Right forelimb (tissue), 1 donor: ENCODE data around the gene LHX5.

ENCODE experiments used
- DNase-seq: peaks from one replicate; pipeline ENCODE4 v3.0.0-alpha.2; 2018

LHX5 gene

DNA sequence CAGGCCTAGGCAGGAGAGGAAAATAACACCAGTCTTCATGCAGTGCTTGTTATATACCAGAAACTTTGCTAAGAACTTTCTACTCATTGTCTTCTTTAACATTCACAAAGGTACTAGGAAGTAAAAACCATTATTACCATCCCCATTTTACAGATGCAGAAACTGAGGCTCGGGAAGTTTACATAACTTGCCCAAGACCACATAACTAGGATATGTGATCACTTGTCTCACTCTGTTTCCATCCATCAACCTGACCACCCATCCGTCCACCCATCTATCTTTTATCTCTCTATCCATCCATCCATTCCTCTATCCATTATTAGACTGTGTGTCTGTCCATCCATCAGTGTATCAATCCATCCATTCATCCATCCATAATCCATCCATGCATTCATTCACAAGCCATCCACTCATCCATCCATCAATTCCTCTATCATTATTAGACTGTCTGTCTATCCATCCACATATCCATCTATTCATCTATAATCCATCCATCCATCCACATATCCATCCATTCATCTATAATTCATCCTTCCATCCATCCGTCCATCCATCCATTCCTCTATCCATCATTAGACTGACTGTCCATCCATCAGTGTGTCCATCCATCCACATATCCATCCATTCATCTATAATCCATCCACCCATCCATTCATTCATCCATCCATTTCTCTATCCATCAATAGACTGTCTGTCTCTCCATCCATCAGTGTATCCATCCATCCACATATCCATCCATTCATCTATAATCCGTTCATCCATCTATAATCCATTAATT, 33.0 kb downstream of the LHX5 start:
- DNase-seq = no peak

DNA sequence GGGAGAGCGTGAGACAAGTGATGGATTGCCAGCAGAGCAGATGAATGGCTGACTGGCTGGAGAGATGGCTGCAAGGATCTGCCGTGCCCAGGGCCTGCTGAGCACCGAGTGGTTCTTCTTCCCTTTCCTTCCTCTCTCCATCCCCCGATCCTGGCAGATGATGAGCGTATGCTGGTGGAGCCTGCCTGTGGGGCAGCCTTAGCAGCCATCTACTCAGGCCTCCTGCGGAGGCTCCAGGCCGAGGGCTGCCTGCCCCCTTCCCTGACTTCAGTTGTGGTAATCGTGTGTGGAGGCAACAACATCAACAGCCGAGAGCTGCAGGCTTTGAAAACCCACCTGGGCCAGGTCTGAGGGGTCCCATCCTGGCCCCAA, 34.0 kb downstream of the LHX5 start:
- DNase-seq = no peak

DNA sequence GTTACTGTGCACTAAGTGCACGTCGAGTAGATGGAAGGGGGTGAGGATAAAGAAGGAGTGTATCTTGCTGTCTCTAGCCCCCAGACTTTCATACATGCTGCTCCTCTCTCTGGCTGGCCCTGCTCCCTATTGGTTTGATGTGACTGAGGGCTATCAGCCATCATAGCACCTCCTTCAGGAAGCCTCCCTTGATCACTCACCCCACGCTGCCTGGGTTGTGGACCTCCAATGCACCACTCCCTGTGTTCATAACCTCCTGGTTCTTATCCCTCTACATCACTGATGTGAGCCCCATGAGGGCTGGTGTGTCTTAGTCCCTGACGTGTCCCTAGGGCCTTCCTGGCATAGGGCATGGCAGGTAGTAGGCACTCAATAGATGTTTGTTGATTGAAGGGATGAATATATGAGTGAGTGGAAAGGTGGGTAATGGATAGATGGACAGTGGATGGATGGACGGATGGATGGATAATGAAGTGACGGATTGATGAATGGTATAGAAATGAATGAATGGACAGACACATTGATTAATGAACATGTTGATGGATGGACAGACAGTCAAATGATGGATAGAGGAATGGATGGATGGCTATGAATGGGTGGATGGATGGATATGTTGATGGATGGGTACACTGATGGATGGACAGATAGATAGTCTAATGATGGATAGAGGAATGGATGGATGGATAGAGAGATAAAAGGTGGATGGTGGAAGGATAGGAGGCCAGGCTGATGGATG, 34.5 kb downstream of the LHX5 start:
- DNase-seq = no peak

DNA sequence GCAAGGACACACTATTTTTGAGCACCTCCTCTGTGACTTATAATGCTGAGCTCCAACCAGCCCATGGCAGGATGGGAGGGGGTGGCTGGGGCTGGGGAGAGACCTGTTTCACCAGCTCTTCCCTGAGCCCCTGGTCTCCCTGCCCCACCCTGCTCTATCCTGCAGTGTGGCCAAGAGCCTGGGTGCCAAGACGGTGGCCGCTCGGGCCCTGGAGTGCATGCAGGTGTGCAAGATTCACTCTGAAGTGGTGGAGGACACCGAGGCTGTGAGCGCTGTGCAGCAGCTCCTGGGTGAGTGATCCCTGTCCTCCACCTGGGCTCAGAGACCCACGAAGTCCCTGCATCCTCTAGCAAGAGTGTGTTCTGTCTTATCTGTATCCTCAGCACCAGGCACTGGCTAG, 35.1 kb downstream of the LHX5 start:
- no peak for DNase-seq

DNA sequence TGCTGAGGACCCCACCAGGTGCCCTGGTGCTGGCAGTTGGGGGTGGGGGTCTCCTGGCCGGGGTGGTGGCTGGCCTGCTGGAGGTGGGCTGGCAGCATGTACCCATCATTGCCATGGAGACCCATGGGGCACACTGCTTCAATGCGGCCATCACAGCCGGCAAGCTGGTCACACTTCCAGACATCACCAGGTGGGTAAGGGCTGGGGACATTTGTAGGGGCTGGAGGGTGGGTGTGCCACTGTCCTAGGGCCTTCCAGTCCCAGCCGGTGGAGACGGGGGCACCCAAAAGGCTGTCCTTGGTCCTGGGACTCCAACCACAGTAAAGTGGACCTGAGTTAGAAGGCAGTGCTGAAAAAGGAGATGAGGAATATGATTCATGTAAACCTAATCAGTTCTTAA, 36.3 kb downstream of the LHX5 start:
- DNase-seq = no peak

- no peak for DNase-seq
Measured at GRCh38 chr12:113432986-113433385, 38.7 kb downstream of the LHX5 start.

GRCh38 chr12:113428482-113428881, 43.2 kb downstream of the LHX5 start:
- no peak for DNase-seq

DNA sequence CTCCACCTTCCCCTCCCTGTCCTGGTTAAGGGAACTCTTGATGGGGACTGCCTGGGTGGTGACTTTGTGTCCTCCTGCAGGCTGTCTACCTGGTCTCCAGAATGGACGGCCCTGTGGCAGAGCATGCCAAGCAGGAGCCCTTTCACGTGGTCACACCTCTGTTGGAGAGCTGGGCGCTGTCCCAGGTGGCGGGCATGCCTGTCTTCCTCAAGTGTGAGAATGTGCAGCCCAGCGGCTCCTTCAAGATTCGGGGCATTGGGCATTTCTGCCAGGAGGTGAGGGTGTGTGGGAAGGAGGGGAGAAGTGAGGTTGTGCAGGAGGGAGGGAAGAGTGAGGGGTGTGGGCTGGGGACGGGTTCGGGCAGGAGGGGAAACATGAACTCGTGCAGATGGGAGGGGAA, 43.8 kb downstream of the LHX5 start:
- DNase-seq = no peak

- DNase-seq = no peak
Measured at GRCh38 chr12:113425960-113426453, 45.7 kb downstream of the LHX5 start.

GRCh38 chr12:113424915-113425823, 46.5 kb downstream of the LHX5 start:
- DNase-seq = no peak

GRCh38 chr12:113424456-113424855, 47.2 kb downstream of the LHX5 start:
- no peak for DNase-seq

DNA sequence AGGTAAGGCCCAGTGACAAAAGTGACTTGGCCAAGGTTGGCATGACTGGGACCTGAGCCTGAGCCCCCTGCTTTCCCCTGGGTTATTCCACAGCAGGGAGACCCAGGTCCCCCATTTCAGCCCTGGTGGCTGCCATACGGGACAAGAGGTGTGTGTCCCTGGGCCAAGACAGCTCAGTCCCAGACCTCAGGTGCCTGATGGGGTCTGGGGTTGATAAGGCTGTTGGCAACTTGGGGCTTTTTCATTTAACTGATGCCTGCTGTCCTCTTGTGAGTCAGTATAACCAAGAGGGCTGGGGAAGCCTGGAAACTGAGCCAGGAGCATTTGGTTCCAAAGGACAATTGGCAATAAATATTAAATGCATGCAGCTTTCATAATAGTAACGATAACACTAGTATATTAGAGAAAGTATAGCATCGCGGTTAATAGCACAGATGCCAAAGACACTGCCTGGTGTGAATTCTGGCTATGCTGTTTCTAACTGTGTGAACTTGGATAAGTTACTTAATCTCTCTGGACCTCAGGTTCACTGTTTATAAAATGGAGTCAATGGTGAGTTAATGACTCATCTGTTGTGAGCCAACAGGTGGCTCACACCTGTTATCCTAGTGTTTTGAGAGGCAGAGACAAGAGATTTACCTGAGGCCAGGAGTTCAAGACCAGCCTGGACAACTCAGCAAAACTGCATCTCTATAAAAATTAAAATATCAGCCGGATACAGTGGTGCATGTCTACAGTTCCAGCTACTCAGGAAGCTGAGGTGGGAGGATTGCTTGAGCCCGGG, 48.6 kb downstream of the LHX5 start:
- no peak for DNase-seq

DNA sequence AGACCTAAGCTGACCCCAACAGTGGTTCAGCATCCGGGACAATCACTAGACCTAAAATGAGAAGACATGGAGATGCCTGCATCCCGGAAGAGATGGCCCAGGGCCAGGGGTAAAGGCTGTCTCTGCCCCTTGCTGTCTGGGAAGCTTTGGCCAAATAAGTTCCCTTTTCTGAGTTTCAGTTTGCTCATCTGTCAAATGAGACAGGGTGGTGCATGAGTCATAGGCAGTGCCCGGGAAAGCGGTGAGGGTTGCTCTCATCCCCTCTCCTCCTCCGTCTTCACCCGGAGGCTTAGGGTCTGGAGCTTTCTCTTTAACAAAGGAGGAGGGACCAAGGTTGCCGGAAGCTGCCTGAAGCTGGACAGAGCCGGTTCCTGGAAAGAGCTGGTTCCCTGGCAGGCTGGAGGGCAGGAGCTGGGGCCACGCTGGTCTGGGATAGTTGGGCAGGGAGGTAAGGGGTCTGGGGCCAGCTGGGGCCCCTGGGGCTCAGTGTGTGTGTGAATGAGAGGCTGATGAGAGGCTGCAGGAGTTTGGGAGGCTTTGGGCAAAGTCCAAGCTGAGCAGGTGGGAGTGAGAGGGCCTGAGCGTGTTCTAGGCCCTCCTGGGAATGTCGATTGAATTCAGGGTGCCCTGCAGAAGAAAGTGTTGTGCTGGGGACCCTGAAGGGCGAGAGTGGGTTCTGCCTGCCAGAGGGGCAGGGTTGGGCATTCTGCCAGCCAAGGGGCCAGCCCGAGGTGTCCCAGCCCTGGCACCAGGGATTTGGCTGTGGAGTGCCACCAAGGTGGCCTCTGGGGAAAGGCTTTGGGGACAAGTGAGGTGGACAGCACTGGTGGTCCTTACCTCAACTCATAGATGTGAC, 49.4 kb downstream of the LHX5 start, which contains the start of gene SDSL:
Gene SDSL, plus strand, starts transcription at position 351 of the 856 bp plus-strand sequence. CDS start 5,603 bp downstream, outside the sequence.
- DNase-seq = peak; percentile 61

DNA sequence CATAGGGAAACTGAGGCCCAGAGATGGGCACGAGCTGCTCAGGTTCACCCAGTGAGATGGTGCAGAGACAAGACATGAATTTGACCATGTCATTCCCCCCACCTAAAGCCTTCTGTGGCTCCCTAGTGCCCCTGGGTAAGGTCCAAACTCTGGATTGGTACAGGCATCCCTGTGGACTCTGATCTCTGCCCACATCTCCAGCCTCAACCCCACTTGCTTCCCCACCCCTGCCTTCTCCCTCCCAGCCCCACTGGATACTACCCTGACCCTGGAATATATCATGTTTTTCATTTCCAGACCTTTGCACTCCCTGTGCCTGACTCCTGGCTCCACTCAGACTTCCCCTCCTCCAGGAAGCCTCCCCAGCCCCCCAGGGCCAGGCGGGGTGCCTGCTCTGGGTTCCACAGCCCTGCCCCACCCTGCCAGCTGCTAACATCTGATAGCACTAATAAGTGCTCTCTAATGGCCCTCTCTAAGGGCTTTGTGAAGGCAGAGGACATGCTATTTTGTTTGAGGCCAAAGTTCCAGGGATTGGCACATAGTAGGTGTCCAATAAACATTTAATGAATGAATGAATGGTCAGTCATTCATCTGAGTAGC, 50.6 kb downstream of the LHX5 start:
- DNase-seq = no peak

DNA sequence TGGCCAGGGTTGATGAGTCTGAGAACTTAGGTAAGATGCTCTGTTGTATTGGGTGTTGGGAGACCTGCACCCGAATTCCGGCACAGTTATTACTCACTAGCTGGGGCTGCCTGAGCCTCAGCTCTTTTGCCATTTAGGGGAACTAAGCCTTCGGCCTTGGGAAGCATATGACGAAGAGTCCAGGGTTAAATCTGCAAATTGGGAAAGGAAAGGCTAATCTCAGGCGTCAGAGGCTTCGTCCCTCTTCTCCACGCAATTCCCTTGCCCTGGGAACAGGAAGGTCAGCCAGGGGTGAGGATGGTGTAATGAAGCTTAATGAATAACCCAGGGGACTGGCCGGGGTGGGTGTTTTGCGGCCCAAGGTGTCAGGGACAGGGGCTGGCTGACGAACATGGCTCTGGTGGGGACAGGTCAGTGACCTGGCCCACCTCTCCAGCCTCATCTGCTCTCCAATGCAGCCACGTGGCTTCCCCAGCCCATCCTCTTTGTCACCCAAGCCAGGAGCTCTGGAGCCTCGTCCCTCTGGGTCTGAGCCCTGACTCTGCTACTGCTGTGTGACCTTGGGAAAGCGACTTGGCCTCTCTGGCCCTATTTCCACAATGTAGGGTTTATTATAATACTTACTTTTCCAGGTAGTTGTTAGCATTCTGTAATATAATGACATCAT, 53.3 kb downstream of the LHX5 start:
- no peak for DNase-seq

GRCh38 chr12:113416091-113416754, 55.4 kb downstream of the LHX5 start:
- no peak for DNase-seq

DNA sequence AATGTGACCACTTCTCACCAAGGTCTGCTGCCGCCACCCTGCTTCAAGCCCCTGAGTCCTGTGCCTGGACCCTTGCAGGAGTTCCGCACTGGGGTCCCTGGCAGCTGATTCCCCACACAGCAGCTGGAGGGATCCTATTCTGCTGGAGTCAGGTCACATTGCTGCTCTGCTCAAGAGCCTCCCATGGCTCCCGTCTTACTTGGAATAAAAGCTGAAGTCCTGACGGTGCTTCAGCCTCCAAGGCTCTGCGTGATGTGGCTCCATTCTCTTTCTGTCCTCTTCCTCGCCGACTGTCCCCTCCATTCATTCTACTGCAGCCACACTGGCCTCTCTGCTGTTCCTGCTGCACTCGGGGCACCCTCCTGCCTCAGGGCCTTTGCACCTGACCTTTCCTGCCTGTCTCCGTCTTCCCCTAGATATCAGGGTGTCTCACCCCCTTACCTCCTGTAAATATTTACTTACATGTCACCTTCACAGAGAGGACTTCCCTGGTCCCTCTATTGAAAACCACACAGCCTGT, 57.1 kb downstream of the LHX5 start:
- no peak for DNase-seq

GRCh38 chr12:113413488-113413939, 58.2 kb downstream of the LHX5 start:
- DNase-seq = no peak
